Measurements from ENCODE around the gene PRDM16. TPM values are rescaled to one million over a fixed set of nuclear protein-coding genes. Genes with fewer than 3 reads are reported as not detected.

Gene PRDM16
- total RNA-seq, 1 donor from 2014 or later, result 17.7 TPM

- ATAC-seq (peak; percentile 57), DNase-seq (peak; percentile 28)
- intact Hi-C loops (cut with micrococcal nuclease), result no loop called here
These were observed 182.2 kb downstream of the PRDM16 start for GRCh38 chr1:3251099-3251806.

- ATAC-seq (peak; percentile 32), DNase-seq (no peak)
- intact Hi-C loops (cut with micrococcal nuclease), result no loop called here
These were observed 182.9 kb downstream of the PRDM16 start for GRCh38 chr1:3251807-3252428.

- ATAC-seq (no peak), DNase-seq (no peak)
- intact Hi-C loops (cut with micrococcal nuclease), result no loop called here
These were observed 186.7 kb downstream of the PRDM16 start for GRCh38 chr1:3255680-3256079.

- no peak for ATAC-seq
- intact Hi-C loops (cut with micrococcal nuclease), result no loop called here
- no peak for DNase-seq
These were observed 188.8 kb downstream of the PRDM16 start for GRCh38 chr1:3257788-3258187.

GRCh38 chr1:3258386-3259003 lies 189.5 kb downstream of the PRDM16 start:
- ATAC-seq, result no peak
- DNase-seq, result no peak
- intact Hi-C loops (cut with micrococcal nuclease), result no loop called here

GRCh38 chr1:3259020-3259419 lies 190.0 kb downstream of the PRDM16 start:
- ATAC-seq (no peak), DNase-seq (no peak)
- intact Hi-C loops (cut with micrococcal nuclease), result no loop called here

GRCh38 chr1:3261007-3261968 lies 192.3 kb downstream of the PRDM16 start:
- DNase-seq (peak; percentile 22), ATAC-seq (peak; percentile 22)
- intact Hi-C loops (cut with micrococcal nuclease), result no loop called here

- DNase-seq (peak; percentile 22), ATAC-seq (no peak)
- intact Hi-C loops (cut with micrococcal nuclease), result no loop called here
These were observed 193.1 kb downstream of the PRDM16 start for GRCh38 chr1:3261969-3262579.

GRCh38 chr1:3262681-3263286 lies 193.8 kb downstream of the PRDM16 start:
- ATAC-seq (no peak), DNase-seq (peak; percentile 18)
- intact Hi-C loops (cut with micrococcal nuclease), result no loop called here

- DNase-seq, result peak; percentile 9
- ATAC-seq, result no peak
- intact Hi-C loops (cut with micrococcal nuclease), result no loop called here
These were observed 194.8 kb downstream of the PRDM16 start for GRCh38 chr1:3263790-3264189.

- DNase-seq (peak; percentile 14), ATAC-seq (no peak)
- intact Hi-C loops (cut with micrococcal nuclease), result no loop called here
These were observed 195.5 kb downstream of the PRDM16 start for GRCh38 chr1:3264456-3264855.

- intact Hi-C loops (cut with micrococcal nuclease), result no loop called here
- DNase-seq (no peak), ATAC-seq (no peak)
These were observed 197.1 kb downstream of the PRDM16 start for GRCh38 chr1:3265835-3266805.

GRCh38 chr1:3266870-3267549 lies 198.0 kb downstream of the PRDM16 start:
- intact Hi-C loops (cut with micrococcal nuclease), result no loop called here
- DNase-seq (no peak), ATAC-seq (no peak)

GRCh38 chr1:3267550-3268270 lies 198.7 kb downstream of the PRDM16 start:
- DNase-seq (peak; percentile 25), ATAC-seq (no peak)
- intact Hi-C loops (cut with micrococcal nuclease), result no loop called here

GRCh38 chr1:3268281-3268680 lies 199.3 kb downstream of the PRDM16 start:
- intact Hi-C loops (cut with micrococcal nuclease), result no loop called here
- no peak for ATAC-seq
- DNase-seq, result peak; percentile 10

Data from left ventricle myocardium superior (tissue), 1 donor.